ENCODE data around the gene MAB21L2. TPM values are rescaled to one million over a fixed set of nuclear protein-coding genes. Genes with fewer than 3 reads are reported as not detected.

Gene MAB21L2
- polyA plus RNA-seq, 1 donor: 0.10 TPM

GRCh38 chr4:150619042-150619441, 37.1 kb downstream of the MAB21L2 start:
- DNase-seq: peak; percentile 20

GRCh38 chr4:150624055-150624454, 42.1 kb downstream of the MAB21L2 start:
- DNase-seq: no peak

GRCh38 chr4:150625033-150625432, 43.1 kb downstream of the MAB21L2 start:
- DNase-seq: no peak

- DNase-seq: no peak
These were observed 46.1 kb downstream of the MAB21L2 start for GRCh38 chr4:150628073-150628472.

- no peak for DNase-seq
These were observed 50.7 kb downstream of the MAB21L2 start for GRCh38 chr4:150632639-150633038.
